K562 (cell line): ENCODE results near the gene RBX1. TPM values are rescaled to one million over a fixed set of nuclear protein-coding genes. Genes with fewer than 3 reads are reported as not detected.

ENCODE experiments used
- EP300 ChIP-seq: IDR thresholded peaks from 2 replicates; pipeline ENCODE4 v1.6.1; 2012; ENCODE audit warnings: low read length, improper control_type of control experiment
- ILK ChIP-seq: fragments of 450-650 bp; IDR thresholded peaks from 2 replicates; pipeline ENCODE4 v1.6.1; 2016; ENCODE audit warnings: missing genetic modification characterization, low read depth, mild to moderate bottlenecking, missing compliant biosample characterization, moderate library complexity, borderline replicate concordance
- MEIS2 ChIP-seq: fragments of 450-650 bp; IDR thresholded peaks from 2 replicates; pipeline ENCODE4 v1.6.1; 2014; ENCODE audit warnings: mild to moderate bottlenecking; ENCODE audit not compliant: partially characterized antibody
- MTA3 ChIP-seq: fragments of 450-650 bp; formaldehyde crosslinking; IDR thresholded peaks from 2 replicates; pipeline ENCODE4 v1.6.1; 2017; ENCODE audit warnings: mild to moderate bottlenecking, borderline replicate concordance
- NCOA1 ChIP-seq: fragments of 450-650 bp; IDR thresholded peaks from 2 replicates; pipeline ENCODE4 v1.6.1; 2016; ENCODE audit warnings: low read depth
- TEAD4 ChIP-seq, 2 experiments: sonication (generic) in 1 of 2; formaldehyde crosslinking in 1 of 2; IDR thresholded peaks; 2 replicates each; pipeline versions ENCODE4 v1.6.1 to v1.8.0; 2012 to 2022; ENCODE audit warnings: borderline replicate concordance in 1 of 2, inconsistent platforms in 1 of 2, low read length in 1 of 2, mild to moderate bottlenecking in 1 of 2, missing genetic modification reagents in 1 of 2
- polyA plus RNA-seq, 8 experiments: library from polyadenylated mRNA; depleted of rRNA in 4 of 8; stranded (reverse) in 5 of 8; unstranded in 3 of 8; fragments of >200 nt; fragmentation: Nextera tagmentation in 2 of 8; fragmentation: Illumina TruSeq in 1 of 8; extraction: Ambion mirVana in 2 of 8; extraction: Trizol in 1 of 8; gene quantifications; 2 replicates each; pipeline versions ENCODE4 v1.2.1 to v1.2.3, GENCODE V29; 2011 to 2014; ENCODE audit warnings: inconsistent platforms in 1 of 8, missing spikeins in 1 of 8
- total RNA-seq, 7 experiments: library from RNA; depleted of rRNA in 6 of 7; stranded (reverse); fragments of >200 nt in 6 of 7; fragmentation: Illumina TruSeq in 2 of 7; extraction: Trizol in 2 of 7; gene quantifications; 2 replicates each; pipeline versions ENCODE4 v1.2.1 to v1.2.3, GENCODE V29; 2011 to 2021; ENCODE audit warnings: low replicate concordance in 1 of 7
- TF ChIP-seq, protein P1 (sequence below): fragments of 450-650 bp; IDR thresholded peaks from 2 replicates; pipeline ENCODE4 v1.6.1; 2016; ENCODE audit warnings: borderline replicate concordance
- TF ChIP-seq, protein P2 (sequence below), 2 experiments: fragments of 450-650 bp in 1 of 2; sonication (generic) in 1 of 2; formaldehyde crosslinking in 1 of 2; IDR thresholded peaks in 1 of 2; conservative IDR thresholded peaks in 1 of 2; 2 replicates each; pipeline versions ENCODE4 v1.6.1 to v1.8.1; 2016 to 2023; ENCODE audit warnings: mild to moderate bottlenecking in 2 of 2, moderate library complexity in 2 of 2, inconsistent platforms in 1 of 2, missing genetic modification reagents in 1 of 2
- TF ChIP-seq, protein P3 (sequence below): fragments of 450-650 bp; IDR thresholded peaks from 2 replicates; pipeline ENCODE4 v1.6.1; 2014; ENCODE audit warnings: low read depth, mild to moderate bottlenecking, moderate library complexity, borderline replicate concordance
- TF ChIP-seq, protein P4 (sequence below): fragments of 450-650 bp; IDR thresholded peaks from 2 replicates; pipeline ENCODE4 v1.6.1; 2016; ENCODE audit warnings: low read depth
- TF ChIP-seq, protein P5 (sequence below): sonication (generic); formaldehyde crosslinking; IDR thresholded peaks from 2 replicates; pipeline ENCODE4 v1.8.0; 2022; ENCODE audit warnings: missing genetic modification reagents, mild to moderate bottlenecking, moderate library complexity, borderline replicate concordance

Gene RBX1
- total and polyA plus RNA-seq, 9 of the 15 experiments (the other 6 are each of a cell fraction or from before 2014, with no cell fraction given): 44.0 to 259 (median 67.9) TPM

DNA sequence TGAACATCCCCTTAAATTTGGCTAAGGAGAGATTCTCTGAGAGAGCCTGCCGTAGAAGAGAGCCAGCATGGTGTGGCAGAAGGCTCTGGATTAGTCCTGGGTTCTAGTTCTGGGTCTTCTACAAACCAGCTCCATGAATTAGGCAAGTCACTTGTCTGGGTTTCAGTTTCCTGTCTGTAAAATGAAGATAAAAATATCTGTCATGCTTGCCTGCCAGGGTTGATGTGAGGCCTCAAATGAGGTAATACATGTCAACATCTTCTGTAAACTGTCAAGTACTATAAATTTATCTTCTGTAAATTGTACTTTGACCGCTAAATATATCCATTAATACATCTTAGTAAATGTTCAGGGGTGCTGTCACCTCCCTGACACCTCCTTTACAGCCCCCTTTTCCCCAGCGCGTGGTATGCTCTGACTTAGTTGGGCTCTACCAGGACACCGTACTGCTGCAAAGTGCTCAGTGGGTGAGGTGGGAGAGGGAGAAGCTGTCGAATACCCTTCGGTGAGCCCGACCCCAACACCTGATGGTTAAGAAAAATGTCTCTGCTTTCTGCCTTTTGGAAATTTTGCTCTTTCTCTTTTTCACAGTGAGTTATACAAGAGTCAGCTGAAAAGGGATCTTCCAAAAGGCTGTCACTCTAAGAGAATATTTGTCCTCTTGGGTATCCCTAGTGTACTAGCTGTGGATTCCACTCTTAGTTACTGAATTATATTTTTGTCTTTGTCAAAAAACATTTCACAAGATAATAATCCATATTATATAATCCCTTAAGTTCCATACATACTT lies 15.0 kb downstream of the RBX1 start (continued):
- TF ChIP-seq, protein P1, sequence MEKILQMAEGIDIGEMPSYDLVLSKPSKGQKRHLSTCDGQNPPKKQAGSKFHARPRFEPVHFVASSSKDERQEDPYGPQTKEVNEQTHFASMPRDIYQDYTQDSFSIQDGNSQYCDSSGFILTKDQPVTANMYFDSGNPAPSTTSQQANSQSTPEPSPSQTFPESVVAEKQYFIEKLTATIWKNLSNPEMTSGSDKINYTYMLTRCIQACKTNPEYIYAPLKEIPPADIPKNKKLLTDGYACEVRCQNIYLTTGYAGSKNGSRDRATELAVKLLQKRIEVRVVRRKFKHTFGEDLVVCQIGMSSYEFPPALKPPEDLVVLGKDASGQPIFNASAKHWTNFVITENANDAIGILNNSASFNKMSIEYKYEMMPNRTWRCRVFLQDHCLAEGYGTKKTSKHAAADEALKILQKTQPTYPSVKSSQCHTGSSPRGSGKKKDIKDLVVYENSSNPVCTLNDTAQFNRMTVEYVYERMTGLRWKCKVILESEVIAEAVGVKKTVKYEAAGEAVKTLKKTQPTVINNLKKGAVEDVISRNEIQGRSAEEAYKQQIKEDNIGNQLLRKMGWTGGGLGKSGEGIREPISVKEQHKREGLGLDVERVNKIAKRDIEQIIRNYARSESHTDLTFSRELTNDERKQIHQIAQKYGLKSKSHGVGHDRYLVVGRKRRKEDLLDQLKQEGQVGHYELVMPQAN: no peak
- TF ChIP-seq EP300: peak; percentile 78
- TF ChIP-seq NCOA1: 0 out of 2 replicates have a peak, but pooled peaks have one; percentile 13
- TF ChIP-seq TEAD4 (IDR thresholded peaks at IDR 0.05; ENCODE audit: low read length): peak; percentile 57
- no peak for TF ChIP-seq TEAD4 (CRISPR knock-in tag; IDR thresholded peaks at IDR 0.05; ENCODE audit: borderline replicate concordance)
- TF ChIP-seq, protein P2, sequence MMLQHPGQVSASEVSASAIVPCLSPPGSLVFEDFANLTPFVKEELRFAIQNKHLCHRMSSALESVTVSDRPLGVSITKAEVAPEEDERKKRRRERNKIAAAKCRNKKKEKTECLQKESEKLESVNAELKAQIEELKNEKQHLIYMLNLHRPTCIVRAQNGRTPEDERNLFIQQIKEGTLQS (IDR thresholded peaks at IDR 0.05): peak; percentile 52; the same call in 1 of the 2 replicates
- TF ChIP-seq, protein P2 (CRISPR knock-in tag; conservative IDR thresholded peaks at IDR 0.05): no peak
- TF ChIP-seq MEIS2: peak; percentile 94
- TF ChIP-seq, protein P3, sequence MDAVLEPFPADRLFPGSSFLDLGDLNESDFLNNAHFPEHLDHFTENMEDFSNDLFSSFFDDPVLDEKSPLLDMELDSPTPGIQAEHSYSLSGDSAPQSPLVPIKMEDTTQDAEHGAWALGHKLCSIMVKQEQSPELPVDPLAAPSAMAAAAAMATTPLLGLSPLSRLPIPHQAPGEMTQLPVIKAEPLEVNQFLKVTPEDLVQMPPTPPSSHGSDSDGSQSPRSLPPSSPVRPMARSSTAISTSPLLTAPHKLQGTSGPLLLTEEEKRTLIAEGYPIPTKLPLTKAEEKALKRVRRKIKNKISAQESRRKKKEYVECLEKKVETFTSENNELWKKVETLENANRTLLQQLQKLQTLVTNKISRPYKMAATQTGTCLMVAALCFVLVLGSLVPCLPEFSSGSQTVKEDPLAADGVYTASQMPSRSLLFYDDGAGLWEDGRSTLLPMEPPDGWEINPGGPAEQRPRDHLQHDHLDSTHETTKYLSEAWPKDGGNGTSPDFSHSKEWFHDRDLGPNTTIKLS: peak; percentile 35; the same call in 1 of the 2 replicates
- TF ChIP-seq, protein P4, sequence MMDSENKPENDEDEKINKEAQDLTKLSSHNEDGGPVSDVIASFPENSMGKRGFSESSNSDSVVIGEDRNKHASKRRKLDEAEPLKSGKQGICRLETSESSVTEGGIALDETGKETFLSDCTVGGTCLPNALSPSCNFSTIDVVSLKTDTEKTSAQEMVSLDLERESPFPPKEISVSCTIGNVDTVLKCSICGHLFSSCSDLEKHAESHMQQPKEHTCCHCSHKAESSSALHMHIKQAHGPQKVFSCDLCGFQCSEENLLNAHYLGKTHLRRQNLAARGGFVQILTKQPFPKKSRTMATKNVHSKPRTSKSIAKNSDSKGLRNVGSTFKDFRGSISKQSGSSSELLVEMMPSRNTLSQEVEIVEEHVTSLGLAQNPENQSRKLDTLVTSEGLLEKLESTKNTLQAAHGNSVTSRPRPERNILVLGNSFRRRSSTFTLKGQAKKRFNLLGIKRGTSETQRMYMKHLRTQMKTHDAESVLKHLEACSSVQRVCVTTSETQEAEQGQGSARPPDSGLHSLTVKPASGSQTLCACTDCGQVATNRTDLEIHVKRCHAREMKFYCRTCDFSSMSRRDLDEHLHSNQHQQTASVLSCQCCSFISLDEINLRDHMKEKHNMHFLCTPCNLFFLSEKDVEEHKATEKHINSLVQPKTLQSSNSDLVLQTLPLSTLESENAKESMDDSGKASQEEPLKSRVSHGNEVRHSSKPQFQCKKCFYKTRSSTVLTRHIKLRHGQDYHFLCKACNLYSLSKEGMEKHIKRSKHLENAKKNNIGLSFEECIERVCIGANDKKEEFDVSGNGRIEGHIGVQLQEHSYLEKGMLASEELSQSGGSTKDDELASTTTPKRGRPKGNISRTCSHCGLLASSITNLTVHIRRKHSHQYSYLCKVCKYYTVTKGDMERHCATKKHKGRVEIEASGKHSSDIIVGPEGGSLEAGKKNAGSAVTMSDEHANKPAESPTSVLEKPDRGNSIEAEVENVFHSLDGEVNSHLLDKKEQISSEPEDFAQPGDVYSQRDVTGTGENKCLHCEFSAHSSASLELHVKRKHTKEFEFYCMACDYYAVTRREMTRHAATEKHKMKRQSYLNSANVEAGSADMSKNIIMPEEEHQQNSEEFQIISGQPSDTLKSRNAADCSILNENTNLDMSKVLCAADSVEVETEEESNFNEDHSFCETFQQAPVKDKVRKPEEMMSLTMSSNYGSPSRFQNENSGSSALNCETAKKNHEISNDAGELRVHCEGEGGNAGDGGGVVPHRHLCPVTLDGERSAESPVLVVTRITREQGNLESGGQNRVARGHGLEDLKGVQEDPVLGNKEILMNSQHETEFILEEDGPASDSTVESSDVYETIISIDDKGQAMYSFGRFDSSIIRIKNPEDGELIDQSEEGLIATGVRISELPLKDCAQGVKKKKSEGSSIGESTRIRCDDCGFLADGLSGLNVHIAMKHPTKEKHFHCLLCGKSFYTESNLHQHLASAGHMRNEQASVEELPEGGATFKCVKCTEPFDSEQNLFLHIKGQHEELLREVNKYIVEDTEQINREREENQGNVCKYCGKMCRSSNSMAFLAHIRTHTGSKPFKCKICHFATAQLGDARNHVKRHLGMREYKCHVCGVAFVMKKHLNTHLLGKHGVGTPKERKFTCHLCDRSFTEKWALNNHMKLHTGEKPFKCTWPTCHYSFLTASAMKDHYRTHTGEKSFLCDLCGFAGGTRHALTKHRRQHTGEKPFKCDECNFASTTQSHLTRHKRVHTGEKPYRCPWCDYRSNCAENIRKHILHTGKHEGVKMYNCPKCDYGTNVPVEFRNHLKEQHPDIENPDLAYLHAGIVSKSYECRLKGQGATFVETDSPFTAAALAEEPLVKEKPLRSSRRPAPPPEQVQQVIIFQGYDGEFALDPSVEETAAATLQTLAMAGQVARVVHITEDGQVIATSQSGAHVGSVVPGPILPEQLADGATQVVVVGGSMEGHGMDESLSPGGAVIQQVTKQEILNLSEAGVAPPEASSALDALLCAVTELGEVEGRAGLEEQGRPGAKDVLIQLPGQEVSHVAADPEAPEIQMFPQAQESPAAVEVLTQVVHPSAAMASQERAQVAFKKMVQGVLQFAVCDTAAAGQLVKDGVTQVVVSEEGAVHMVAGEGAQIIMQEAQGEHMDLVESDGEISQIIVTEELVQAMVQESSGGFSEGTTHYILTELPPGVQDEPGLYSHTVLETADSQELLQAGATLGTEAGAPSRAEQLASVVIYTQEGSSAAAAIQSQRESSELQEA: peak; percentile 56; the same call in 1 of the 2 replicates
- no peak for TF ChIP-seq ILK
- TF ChIP-seq, protein P5, sequence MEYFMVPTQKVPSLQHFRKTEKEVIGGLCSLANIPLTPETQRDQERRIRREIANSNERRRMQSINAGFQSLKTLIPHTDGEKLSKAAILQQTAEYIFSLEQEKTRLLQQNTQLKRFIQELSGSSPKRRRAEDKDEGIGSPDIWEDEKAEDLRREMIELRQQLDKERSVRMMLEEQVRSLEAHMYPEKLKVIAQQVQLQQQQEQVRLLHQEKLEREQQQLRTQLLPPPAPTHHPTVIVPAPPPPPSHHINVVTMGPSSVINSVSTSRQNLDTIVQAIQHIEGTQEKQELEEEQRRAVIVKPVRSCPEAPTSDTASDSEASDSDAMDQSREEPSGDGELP (CRISPR knock-in tag): no peak
- TF ChIP-seq MTA3: no peak
